GM12892 (cell line): ENCODE results near the gene RASSF1.

Experiments
- POLR2A ChIP-seq: IDR thresholded peaks from 2 replicates; pipeline ENCODE4 v1.6.1; 2011; ENCODE audit warnings: low read depth, low read length, control low read depth
- POLR2AphosphoS5 ChIP-seq: IDR thresholded peaks from 2 replicates; pipeline ENCODE4 v1.6.1; 2011; ENCODE audit warnings: low read depth, low read length, control low read depth

GRCh38 chr3:50333744-50334328, 6.8 kb downstream of the RASSF1 start:
- TF ChIP-seq POLR2A (0 out of 2 replicates have a peak, but pooled peaks have one; percentile 13), POLR2AphosphoS5 (no peak)
